GM12892 (cell line): ENCODE measurements around the gene GABRA5.

ENCODE experiments used
- DNase-seq: peaks from one replicate; pipeline ENCODE4 v3.0.0; 2011; ENCODE audit not compliant: insufficient read length
- FAIRE-seq: peaks from 2 replicates; lab custom pipeline; 2011; peaks lifted over from hg19 to GRCh38; lab: Jason Lieb, UNC
- POLR2A ChIP-seq: IDR thresholded peaks from 2 replicates; pipeline ENCODE4 v1.6.1; 2011; ENCODE audit warnings: low read depth, low read length, control low read depth
- POLR2AphosphoS5 ChIP-seq: IDR thresholded peaks from 2 replicates; pipeline ENCODE4 v1.6.1; 2011; ENCODE audit warnings: low read depth, low read length, control low read depth
- TAF1 ChIP-seq: IDR thresholded peaks from 2 replicates; pipeline ENCODE4 v1.6.1; 2011; ENCODE audit warnings: low read depth, mild to moderate bottlenecking, control low read depth, low read length, borderline replicate concordance

Gene GABRA5

GRCh38 chr15:26864664-26865191 is 2.1 kb upstream of the GABRA5 start:
- no peak for DNase-seq
- TF ChIP-seq TAF1: no peak
- no peak for TF ChIP-seq POLR2A
- TF ChIP-seq POLR2AphosphoS5: no peak
- no peak for FAIRE-seq

GRCh38 chr15:26867200-26868007 is 542 bp downstream of the GABRA5 start:
- no peak for DNase-seq

DNA sequence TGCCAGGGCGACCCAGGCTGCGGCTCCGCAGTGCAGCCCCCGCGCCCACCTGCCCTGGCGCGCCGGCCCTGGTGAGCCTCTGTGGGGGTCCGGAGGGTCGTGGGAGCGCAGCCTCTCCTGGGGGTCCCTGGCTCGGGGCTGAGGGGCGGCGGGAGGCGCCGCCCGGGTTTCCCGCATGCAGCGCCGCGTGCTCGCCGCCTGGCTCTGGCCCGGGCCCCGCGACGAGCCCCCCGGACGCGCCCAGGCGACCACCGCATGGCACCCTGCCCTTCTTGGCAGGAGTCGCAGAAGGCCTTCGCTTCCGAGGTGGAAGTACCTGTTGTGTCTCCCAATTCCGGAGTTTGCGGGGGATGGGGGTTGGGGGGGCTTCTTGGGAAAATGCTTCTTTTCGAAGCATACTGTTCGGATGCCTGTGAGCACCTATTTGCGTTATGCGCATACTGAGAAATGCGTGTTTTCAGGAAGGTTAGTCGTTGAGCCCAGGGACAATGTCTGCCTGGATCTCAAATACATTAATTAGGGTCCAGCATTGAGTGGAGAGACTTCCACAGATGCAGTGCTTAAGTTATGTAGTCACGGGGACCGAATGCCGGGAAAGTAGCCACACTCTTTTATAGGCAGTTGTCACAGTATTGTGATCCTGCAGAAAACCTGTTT is 1.3 kb downstream of the GABRA5 start:
- no peak for FAIRE-seq
- TF ChIP-seq POLR2AphosphoS5: no peak
- TF ChIP-seq POLR2A: no peak
- no peak for TF ChIP-seq TAF1
- DNase-seq: no peak

More at GRCh38 chr15:26867200-26868007, 542 bp downstream of the GABRA5 start:
- TF ChIP-seq POLR2A (no peak), POLR2AphosphoS5 (no peak), TAF1 (no peak)
- no peak for FAIRE-seq

GRCh38 chr15:26869628-26870027 is 2.8 kb downstream of the GABRA5 start:
- DNase-seq (no peak), FAIRE-seq (no peak)
- TF ChIP-seq POLR2A (no peak), POLR2AphosphoS5 (no peak), TAF1 (no peak)

DNA sequence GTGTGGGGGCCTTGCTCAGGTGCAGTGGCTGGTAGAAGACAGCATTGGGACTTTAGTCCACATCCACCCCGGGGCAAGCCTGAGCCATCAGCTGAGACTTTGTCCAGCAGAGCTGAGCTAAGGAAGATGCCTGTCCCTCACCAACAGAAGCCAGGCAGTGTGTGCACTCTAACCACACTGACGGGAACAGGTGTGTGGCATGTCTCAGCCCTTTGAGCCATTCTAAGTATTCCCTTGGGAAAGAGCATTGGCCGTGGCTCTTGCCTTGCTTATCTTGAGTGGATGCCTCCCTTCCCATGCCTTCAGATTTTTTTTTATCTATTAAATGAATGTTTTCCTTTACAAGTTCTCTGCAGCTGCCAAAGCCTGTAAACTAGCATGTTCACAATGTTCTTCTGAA is 3.5 kb downstream of the GABRA5 start:
- no peak for TF ChIP-seq POLR2A
- no peak for TF ChIP-seq POLR2AphosphoS5
- no peak for TF ChIP-seq TAF1
- FAIRE-seq (no peak), DNase-seq (no peak)

GRCh38 chr15:26872206-26872605 is 5.3 kb downstream of the GABRA5 start:
- FAIRE-seq (no peak), DNase-seq (no peak)
- TF ChIP-seq TAF1: no peak
- TF ChIP-seq POLR2AphosphoS5: no peak
- no peak for TF ChIP-seq POLR2A

DNA sequence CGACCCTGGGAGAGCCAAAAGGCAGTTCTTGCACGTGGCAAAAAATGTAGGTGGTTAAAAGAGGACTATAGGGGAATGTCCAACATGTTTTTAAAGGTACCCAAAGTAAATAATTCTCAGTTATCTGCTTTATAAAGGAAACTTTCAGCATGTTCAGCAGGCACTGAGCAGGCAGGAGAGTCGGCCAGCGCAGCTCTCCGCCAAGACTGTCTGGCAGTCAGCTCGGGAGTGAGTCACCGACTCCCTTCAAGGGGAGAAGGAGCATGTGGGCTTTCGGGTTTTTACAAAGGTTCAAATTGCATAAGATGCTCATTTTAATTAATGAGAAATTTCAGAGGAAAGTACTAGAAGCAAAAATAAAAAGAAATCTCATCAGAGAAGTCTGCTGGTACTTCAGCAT is 7.0 kb downstream of the GABRA5 start:
- no peak for TF ChIP-seq POLR2AphosphoS5
- TF ChIP-seq TAF1: no peak
- no peak for TF ChIP-seq POLR2A
- no peak for FAIRE-seq
- no peak for DNase-seq

GRCh38 chr15:26874774-26875475 is 8.1 kb downstream of the GABRA5 start:
- no peak for DNase-seq
- no peak for FAIRE-seq

GRCh38 chr15:26875476-26875850 is 8.6 kb downstream of the GABRA5 start:
- TF ChIP-seq TAF1 (no peak), POLR2AphosphoS5 (no peak), POLR2A (no peak)

More at GRCh38 chr15:26874774-26875475, 8.1 kb downstream of the GABRA5 start:
- TF ChIP-seq TAF1 (no peak), POLR2A (no peak), POLR2AphosphoS5 (no peak)

DNA sequence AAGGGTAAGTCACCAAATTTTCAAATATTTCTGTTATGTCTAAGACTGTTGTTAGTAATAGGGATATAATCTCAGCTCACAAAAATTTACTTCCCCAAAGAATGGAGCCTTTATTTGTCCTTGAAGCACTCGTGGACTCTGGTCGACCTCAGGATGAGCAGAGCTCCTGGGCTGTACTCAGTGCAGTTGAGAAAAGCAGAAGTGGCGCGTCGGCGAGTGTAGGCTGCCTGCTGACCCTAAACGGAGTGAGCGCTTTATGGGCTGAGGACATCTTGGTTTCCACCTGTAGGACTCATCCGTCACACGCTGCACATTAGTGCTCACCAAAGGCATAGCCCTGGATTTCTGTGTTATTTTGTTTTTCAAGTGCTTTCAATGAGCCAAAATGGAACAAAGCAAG is 11.0 kb downstream of the GABRA5 start:
- no peak for TF ChIP-seq TAF1
- TF ChIP-seq POLR2A: no peak
- no peak for TF ChIP-seq POLR2AphosphoS5
- DNase-seq (no peak), FAIRE-seq (no peak)

More at GRCh38 chr15:26875476-26875850, 8.6 kb downstream of the GABRA5 start:
- no peak for FAIRE-seq
- DNase-seq: no peak

DNA sequence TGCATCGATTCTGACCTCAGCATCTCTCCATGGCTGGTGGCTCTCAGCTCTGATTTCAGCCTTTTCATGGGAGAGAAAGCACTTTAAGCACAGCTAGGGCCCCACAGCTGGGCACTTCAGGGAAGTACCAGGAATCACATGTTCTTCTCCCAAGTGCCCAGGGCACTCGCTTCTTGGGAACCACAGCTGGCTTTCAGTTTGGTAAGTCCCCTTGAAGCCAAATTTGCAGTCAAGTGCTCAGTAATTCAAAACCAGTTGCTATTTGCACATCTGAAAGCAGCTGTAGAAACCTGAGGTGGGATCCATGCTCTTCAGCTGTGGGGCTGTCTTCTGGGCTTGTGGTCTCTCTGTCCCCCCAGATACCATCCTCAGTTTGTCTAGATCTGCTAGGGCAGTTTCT is 12.8 kb downstream of the GABRA5 start:
- no peak for FAIRE-seq
- TF ChIP-seq POLR2A: no peak
- TF ChIP-seq TAF1: no peak
- TF ChIP-seq POLR2AphosphoS5: no peak
- no peak for DNase-seq

DNA sequence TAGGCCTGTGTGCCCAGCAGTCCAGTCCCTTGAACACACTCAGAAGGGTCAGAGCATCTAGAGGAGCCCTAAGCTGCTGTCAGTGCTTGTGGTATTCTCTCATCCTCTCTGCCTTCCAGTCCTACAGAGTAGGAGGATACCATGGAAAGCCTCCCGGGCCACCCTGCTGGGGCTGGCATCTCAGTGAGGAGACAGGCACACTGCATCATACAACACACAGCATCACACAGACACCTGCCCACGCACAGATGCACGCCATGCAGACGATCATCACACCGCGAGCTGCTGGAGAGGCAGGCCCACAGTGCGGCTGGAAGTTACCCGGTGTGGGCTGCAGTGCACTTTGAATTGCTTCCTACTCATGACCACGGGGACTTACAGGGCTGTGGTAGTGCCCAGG is 15.2 kb downstream of the GABRA5 start:
- TF ChIP-seq TAF1 (no peak), POLR2AphosphoS5 (no peak)
- FAIRE-seq: no peak
- no peak for DNase-seq
